IMR-90 (cell line): ENCODE data around the gene TMBIM6. TPM values are rescaled to one million over a fixed set of nuclear protein-coding genes. Genes with fewer than 3 reads are reported as not detected.
"Not testable (repeated sequence)": the region's sequence is repeated elsewhere in the genome, so short reads cannot be mapped to it uniquely, and the experiment has no call there.

Experiments used
- ATAC-seq: fragments of 200-7000 bp; cut with Tn5 transposase; 2 replicates; pipeline ENCODE4 v1.9.1; 2020; ENCODE audit warnings: low read depth, mild to moderate bottlenecking, moderate library complexity
- BruUV-seq: library from RNA; stranded (reverse); fragments of 400-500 nt; replicated peaks from 2 replicates; lab custom pipeline; 2021; lab: Mats Ljungman, UMichigan
- CTCF ChIA-PET: fragments of 300-600 bp; formaldehyde crosslinking; extraction: SDS; loops from one replicate; lab custom pipeline; 2021; ENCODE audit warnings: antibody characterized with exemption; lab: Yijun Ruan, JAX
- POLR2A ChIA-PET: fragments of 300-600 bp; sonication (Branson Sonifier 250); formaldehyde crosslinking; loops from one replicate; lab custom pipeline; 2022; ENCODE audit warnings: antibody characterized with exemption; ENCODE audit not compliant: unreplicated experiment; lab: Charles Lee
- DNase-seq: peaks from one replicate; pipeline ENCODE4 v3.0.0; 2013
- H2AFZ ChIP-seq: replicated peaks from 2 replicates; pipeline ENCODE3; 2013; ENCODE audit warnings: low read length, mild to moderate bottlenecking; ENCODE audit not compliant: poor library complexity
- H2AK5ac ChIP-seq: 2 replicates; pipeline ENCODE4 v1.6.1; 2013; ENCODE audit warnings: low read depth, low read length, inconsistent platforms
- H2AK9ac ChIP-seq: replicated peaks from 2 replicates; pipeline ENCODE3; 2013; ENCODE audit warnings: mild to moderate bottlenecking, low read depth, low read length, moderate library complexity; ENCODE audit not compliant: poor library complexity
- H2BK120ac ChIP-seq: 2 replicates; pipeline ENCODE4 v1.6.1; 2013; ENCODE audit warnings: low read depth, low read length, inconsistent platforms
- H2BK15ac ChIP-seq: 3 replicates; pipeline ENCODE4 v1.6.1; 2013; ENCODE audit warnings: low read depth, low read length, inconsistent platforms
- H2BK20ac ChIP-seq: 2 replicates; pipeline ENCODE4 v1.6.1; 2013; ENCODE audit warnings: low read depth, mild to moderate bottlenecking, inconsistent platforms, low read length, moderate library complexity
- H2BK5ac ChIP-seq: 2 replicates; pipeline ENCODE4 v1.6.1; 2013; ENCODE audit warnings: mild to moderate bottlenecking, low read depth, low read length, inconsistent platforms; ENCODE audit not compliant: poor library complexity, severe bottlenecking
- H3K14ac ChIP-seq: replicated peaks from 2 replicates; pipeline ENCODE4 v1.6.1; 2013; ENCODE audit warnings: low read depth, low read length, inconsistent platforms
- H3K18ac ChIP-seq: 2 replicates; pipeline ENCODE4 v1.6.1; 2013; ENCODE audit warnings: low read depth, low read length, control low read depth
- H3K23ac ChIP-seq: 2 replicates; pipeline ENCODE4 v1.6.1; 2013; ENCODE audit warnings: low read depth, low read length, inconsistent platforms
- H3K27ac ChIP-seq: 2 replicates; pipeline ENCODE4 v1.5.1; 2013; ENCODE audit warnings: mild to moderate bottlenecking, control low read depth, low read length; ENCODE audit not compliant: insufficient read depth
- H3K27me3 ChIP-seq: 2 replicates; pipeline ENCODE4 v1.6.1; 2013; ENCODE audit warnings: low read length; ENCODE audit not compliant: control insufficient read depth, insufficient read depth
- H3K36me3 ChIP-seq: 2 replicates; pipeline ENCODE4 v1.6.1; 2013; ENCODE audit warnings: low read length, mixed read lengths; ENCODE audit not compliant: control insufficient read depth, insufficient read depth
- H3K4ac ChIP-seq: 2 replicates; pipeline ENCODE4 v1.6.1; 2013; ENCODE audit warnings: low read depth, low read length, inconsistent platforms
- H3K4me1 ChIP-seq: 2 replicates; pipeline ENCODE4 v1.6.1; 2013; ENCODE audit warnings: low read length, mixed read lengths; ENCODE audit not compliant: control insufficient read depth, insufficient read depth
- H3K4me2 ChIP-seq: 2 replicates; pipeline ENCODE4 v1.6.1; 2013; ENCODE audit warnings: low read depth, mild to moderate bottlenecking, control low read depth, low read length, moderate library complexity
- H3K4me3 ChIP-seq: 2 replicates; pipeline ENCODE4 v1.5.1; 2013; ENCODE audit warnings: low read depth, mild to moderate bottlenecking, control low read depth, low read length, moderate library complexity; ENCODE audit not compliant: insufficient read depth
- H3K56ac ChIP-seq: 2 replicates; pipeline ENCODE4 v1.6.1; 2013; ENCODE audit warnings: low read length, inconsistent platforms; ENCODE audit not compliant: insufficient read depth; ENCODE audit errors: extremely low read depth
- H3K79me1 ChIP-seq, 2 experiments: 2 replicates each; pipeline ENCODE4 v1.6.1; 2013; ENCODE audit warnings: low read length in 2 of 2, inconsistent platforms in 1 of 2, low read depth in 1 of 2
- H3K9ac ChIP-seq: 2 replicates; pipeline ENCODE4 v1.6.1; 2013; ENCODE audit warnings: low read depth, low read length, control low read depth
- H3K9me1 ChIP-seq: 2 replicates; pipeline ENCODE4 v1.6.1; 2013; ENCODE audit warnings: low read length, inconsistent platforms; ENCODE audit not compliant: insufficient read depth
- H3K9me3 ChIP-seq: 2 replicates; pipeline ENCODE4 v1.6.1; 2013; ENCODE audit warnings: low read length; ENCODE audit not compliant: control insufficient read depth, insufficient read depth
- H4K20me1 ChIP-seq: 2 replicates; pipeline ENCODE4 v1.6.1; 2013; ENCODE audit warnings: low read length, inconsistent platforms; ENCODE audit not compliant: insufficient read depth
- H4K5ac ChIP-seq: 2 replicates; pipeline ENCODE4 v1.6.1; 2013; ENCODE audit warnings: mild to moderate bottlenecking, low read depth, low read length, control low read depth
- H4K8ac ChIP-seq, 2 experiments: 2 replicates each; pipeline ENCODE4 v1.6.1; 2013; ENCODE audit warnings: low read depth in 2 of 2, low read length in 2 of 2, control low read depth in 1 of 2, inconsistent platforms in 1 of 2
- H4K91ac ChIP-seq: 2 replicates; pipeline ENCODE4 v1.6.1; 2013; ENCODE audit warnings: low read depth, low read length, inconsistent platforms; ENCODE audit not compliant: insufficient read depth
- CHD1 ChIP-seq: IDR thresholded peaks from 2 replicates; pipeline ENCODE4 v1.6.1; 2012; ENCODE audit warnings: low read depth, low read length, improper control_type of control experiment
- POLR2A ChIP-seq: IDR thresholded peaks from 2 replicates; pipeline ENCODE4 v1.6.1; 2012; ENCODE audit warnings: mild to moderate bottlenecking, low read depth, low read length
- WGBS, 2 experiments: methylation state at CpG; one replicate each; pipeline versions ENCODE4 v1.1.5 to v1.1.7; 2013; ENCODE audit warnings: missing lambda C conversion rate in 2 of 2; ENCODE audit not compliant: insufficient read length in 1 of 2; ENCODE audit errors: extremely low coverage in 2 of 2; 5-methylcytosine and 5-hydroxymethylcytosine counted together
- dilution Hi-C: fragments of 300-500 bp; cut with HindIII; formaldehyde crosslinking; loops from one replicate; pipeline ENCODE4 v1.14.3; 2018; ENCODE audit warnings: low sequenced_read_pairs; ENCODE audit not compliant: unreplicated experiment
- in situ Hi-C: fragments of 300-500 bp; cut with MboI; formaldehyde crosslinking; loops from 3 replicates; pipeline ENCODE4 v1.14.3; 2019; ENCODE audit warnings: low sequenced_read_pairs, inconsistent platforms, mixed read lengths
- intact Hi-C: fragments of 100-400 bp; cut with micrococcal nuclease; formaldehyde crosslinking; loops from 2 replicates; pipeline ENCODE4 v1.10.0; 2022
- polyA plus RNA-seq, 3 experiments: library from polyadenylated mRNA; depleted of rRNA; stranded (reverse); fragments of >200 nt; gene quantifications; 2 replicates each; pipeline ENCODE4 v1.2.3, GENCODE V29; 2012; ENCODE audit warnings: low replicate concordance in 1 of 3
- total RNA-seq: library from RNA; depleted of rRNA; stranded (reverse); fragments of >200 nt; gene quantifications from 2 replicates; pipeline ENCODE4 v1.2.3, GENCODE V29; 2012

TMBIM6 gene
- total and polyA plus RNA-seq, 2 of the 4 experiments (the other 2 are of a cell fraction) = 255 to 285 TPM

DNA sequence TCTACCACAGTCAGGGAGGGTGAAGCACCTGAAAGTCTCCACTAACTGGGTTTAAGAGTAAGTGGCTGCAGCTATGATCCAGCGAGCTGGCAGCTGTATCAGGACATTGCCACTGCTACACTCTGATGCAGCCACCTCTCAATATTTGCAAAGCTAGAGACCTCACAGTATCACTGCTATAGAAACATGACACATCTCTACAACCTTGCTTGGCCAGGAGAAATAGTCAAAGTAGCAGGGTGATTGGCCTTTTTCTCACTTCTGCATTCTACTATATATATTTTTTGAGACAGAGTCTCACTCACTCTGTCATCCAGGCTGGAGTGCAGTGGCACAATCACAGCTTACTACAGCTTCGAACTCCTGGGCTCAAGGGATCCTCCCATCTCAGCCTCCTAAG lies 24.8 kb upstream of the TMBIM6 start:
- Histone ChIP-seq H3K4me2 (no peak overlapping the region), H3K79me1 (no peaks in the 10 kb centered on the region), H2BK5ac (no peak overlapping the region), H3K9me3 (peaks cover 3% of the 10 kb centered on the region), H4K5ac (no peak overlapping the region), H3K36me3 (no peaks in the 10 kb centered on the region), H2AK9ac (peak overlapping the region; percentile 72), H3K4me1 (no peaks in the 10 kb centered on the region), H3K9ac (no peak overlapping the region), H2AFZ (peak overlapping the region; percentile 8), H3K14ac (no peak overlapping the region), H3K27ac (no peak overlapping the region), H4K20me1 (no peaks in the 10 kb centered on the region), H2BK20ac (no peak overlapping the region), H2BK15ac (no peak overlapping the region), H3K56ac (no peak overlapping the region), H3K4me3 (no peak overlapping the region), H3K18ac (no peak overlapping the region), H3K27me3 (peaks cover 21% of the 10 kb centered on the region), H2BK120ac (no peak overlapping the region), H3K23ac (no peak overlapping the region), H3K4ac (no peak overlapping the region), H3K9me1 (no peaks in the 10 kb centered on the region), H2AK5ac (no peak overlapping the region), H4K8ac (no peak overlapping the region), H4K91ac (no peak overlapping the region)
- in situ Hi-C loops = no loop called here
- WGBS, 2 experiments = no CpG with 5 or more reads among the region's 2 CpGs
- ATAC-seq = no peak
- ChIA-PET POLR2A (no interaction called here), CTCF (interaction anchor here (0.6 kb wide), 1 partner anchor 25 kb away, joined by 4 read pairs; the partner anchor contains the start of gene TMBIM6)
- TF ChIP-seq POLR2A (no peak), CHD1 (no peak)
- DNase-seq = no peak
- dilution Hi-C loops = no loop called here
- intact Hi-C loops = no loop called here
- BruUV-seq = no TSS peak

GRCh38 chr12:49717800-49718199 lies 23.6 kb upstream of the TMBIM6 start:
- H3K14ac ChIP-seq, H3K9me1 ChIP-seq, H3K4ac ChIP-seq, H3K18ac ChIP-seq, H2BK20ac ChIP-seq, H3K4me3 ChIP-seq, intact Hi-C loops, H4K20me1 ChIP-seq, H2BK5ac ChIP-seq, H2BK15ac ChIP-seq, ATAC-seq, H3K56ac ChIP-seq, DNase-seq, H3K36me3 ChIP-seq, H3K4me1 ChIP-seq, H2AK9ac ChIP-seq, H2AFZ ChIP-seq, H3K9ac ChIP-seq, H3K23ac ChIP-seq, H4K91ac ChIP-seq, H3K79me1 ChIP-seq, H3K9me3 ChIP-seq, H2BK120ac ChIP-seq, dilution Hi-C loops, H4K8ac ChIP-seq, H3K4me2 ChIP-seq, H4K5ac ChIP-seq, H2AK5ac ChIP-seq, in situ Hi-C loops, CTCF ChIA-PET, H3K27ac ChIP-seq, BruUV-seq: not testable (repeated sequence)
- POLR2A ChIA-PET = interaction anchor here (1.0 kb wide), 1 partner anchor 23 kb away, joined by 7 read pairs; the partner anchor contains the start of gene TMBIM6
- peaks cover 17% of the 10 kb centered on the region for H3K27me3 ChIP-seq
- WGBS, 2 experiments = no CpG with 5 or more reads among the region's 3 CpGs
